HepG2 (cell line): Measurements from ENCODE around the gene CTSO. TPM values are rescaled to one million over a fixed set of nuclear protein-coding genes. Genes with fewer than 3 reads are reported as not detected.

Experiments
- CAMTA2 ChIP-seq: sonication (generic); formaldehyde crosslinking; IDR thresholded peaks from 2 replicates; pipeline ENCODE4 v1.4.0; 2020; ENCODE audit warnings: mild to moderate bottlenecking, missing genetic modification reagents, borderline replicate concordance
- CBX1 ChIP-seq: IDR thresholded peaks from one replicate; pipeline ENCODE4 v1.6.1; 2016; ENCODE audit warnings: antibody characterized with exemption, low read depth
- HOXD1 ChIP-seq: sonication (generic); formaldehyde crosslinking; IDR thresholded peaks from 2 replicates; pipeline ENCODE4 v1.5.0; 2020; ENCODE audit warnings: missing genetic modification reagents
- JUND ChIP-seq: sonication (generic); formaldehyde crosslinking; IDR thresholded peaks from 2 replicates; pipeline ENCODE4 v1.8.0; 2022; ENCODE audit warnings: mild to moderate bottlenecking, missing genetic modification reagents
- KLF12 ChIP-seq: sonication (generic); formaldehyde crosslinking; IDR thresholded peaks from 2 replicates; pipeline ENCODE4 v1.4.0; 2020; ENCODE audit warnings: missing genetic modification reagents, borderline replicate concordance
- SMAD9 ChIP-seq: sonication (generic); formaldehyde crosslinking; IDR thresholded peaks from 2 replicates; pipeline ENCODE4 v1.5.1; 2020; ENCODE audit warnings: mild to moderate bottlenecking, missing genetic modification reagents
- SOX13 ChIP-seq, 3 experiments: fragments of 450-650 bp in 1 of 3; sonication (generic) in 1 of 3; formaldehyde crosslinking in 1 of 3; IDR thresholded peaks in 2 of 3; conservative IDR thresholded peaks in 1 of 3; 2 replicates each; pipeline versions ENCODE4 v1.5.0 to v1.6.1; 2016 to 2020; ENCODE audit warnings: antibody characterized with exemption in 1 of 3, mild to moderate bottlenecking in 1 of 3, missing compliant biosample characterization in 1 of 3, missing genetic modification reagents in 1 of 3, moderate library complexity in 1 of 3
- ZBTB1 ChIP-seq: sonication (generic); formaldehyde crosslinking; IDR thresholded peaks from 2 replicates; pipeline ENCODE4 v1.4.0; 2020; ENCODE audit warnings: missing genetic modification reagents, borderline replicate concordance
- ZFP36 ChIP-seq: fragments of 150-350 bp; IDR thresholded peaks from 2 replicates; pipeline ENCODE4 v1.6.1; 2018; ENCODE audit warnings: borderline replicate concordance, low read length, low read depth; ENCODE audit not compliant: partially characterized antibody
- ZNF282 ChIP-seq: fragments of 450-650 bp; IDR thresholded peaks from 2 replicates; pipeline ENCODE4 v1.6.1; 2018; ENCODE audit not compliant: partially characterized antibody
- ZNF564 ChIP-seq: sonication (generic); formaldehyde crosslinking; IDR thresholded peaks from 2 replicates; pipeline ENCODE4 v1.8.1; 2023; ENCODE audit warnings: mild to moderate bottlenecking, missing genetic modification reagents
- ZNF891 ChIP-seq: sonication (generic); formaldehyde crosslinking; IDR thresholded peaks from 2 replicates; pipeline ENCODE4 v1.5.0; 2020; ENCODE audit warnings: mild to moderate bottlenecking, missing genetic modification reagents
- polyA plus RNA-seq, 8 experiments: library from polyadenylated mRNA; depleted of rRNA in 3 of 8; stranded (reverse) in 7 of 8; unstranded in 1 of 8; fragments of >200 nt; fragmentation: Illumina TruSeq in 4 of 8; extraction: Trizol in 4 of 8; gene quantifications; 2 replicates each; pipeline versions ENCODE4 v1.2.1 to v1.2.3, GENCODE V29; 2011 to 2016; ENCODE audit warnings: low read depth in 4 of 8, missing spikeins in 1 of 8, mixed read lengths in 1 of 8; ENCODE audit not compliant: insufficient read depth in 1 of 8
- total RNA-seq, 5 experiments: library from RNA; depleted of rRNA; stranded (reverse); fragments of >200 nt; fragmentation: Illumina TruSeq; extraction: Trizol; gene quantifications; 2 replicates each; pipeline ENCODE4 v1.2.3, GENCODE V29; 2016; ENCODE audit warnings: low read depth in 1 of 5
- TF ChIP-seq, protein P1 (sequence below): sonication (generic); formaldehyde crosslinking; IDR thresholded peaks from 2 replicates; pipeline ENCODE4 v1.9.0; 2021; ENCODE audit warnings: missing genetic modification reagents, borderline replicate concordance
- TF ChIP-seq, protein P2 (sequence below): sonication (generic); formaldehyde crosslinking; IDR thresholded peaks from 2 replicates; pipeline ENCODE4 v1.4.0; 2020; ENCODE audit warnings: mild to moderate bottlenecking, low read depth, missing genetic modification reagents
- TF ChIP-seq, protein P3 (sequence below): sonication (generic); formaldehyde crosslinking; IDR thresholded peaks from 2 replicates; pipeline ENCODE4 v1.5.1; 2020; ENCODE audit warnings: mild to moderate bottlenecking, missing genetic modification reagents
- TF ChIP-seq, protein P4 (sequence below): sonication (generic); formaldehyde crosslinking; IDR thresholded peaks from 2 replicates; pipeline ENCODE4 v1.8.0; 2022; ENCODE audit warnings: mild to moderate bottlenecking, missing genetic modification reagents

The CTSO gene
- total and polyA plus RNA-seq, 2 of the 13 experiments (the other 11 are each of a cell fraction or from before 2014, with no cell fraction given) = 0.07 to 0.17 TPM

DNA sequence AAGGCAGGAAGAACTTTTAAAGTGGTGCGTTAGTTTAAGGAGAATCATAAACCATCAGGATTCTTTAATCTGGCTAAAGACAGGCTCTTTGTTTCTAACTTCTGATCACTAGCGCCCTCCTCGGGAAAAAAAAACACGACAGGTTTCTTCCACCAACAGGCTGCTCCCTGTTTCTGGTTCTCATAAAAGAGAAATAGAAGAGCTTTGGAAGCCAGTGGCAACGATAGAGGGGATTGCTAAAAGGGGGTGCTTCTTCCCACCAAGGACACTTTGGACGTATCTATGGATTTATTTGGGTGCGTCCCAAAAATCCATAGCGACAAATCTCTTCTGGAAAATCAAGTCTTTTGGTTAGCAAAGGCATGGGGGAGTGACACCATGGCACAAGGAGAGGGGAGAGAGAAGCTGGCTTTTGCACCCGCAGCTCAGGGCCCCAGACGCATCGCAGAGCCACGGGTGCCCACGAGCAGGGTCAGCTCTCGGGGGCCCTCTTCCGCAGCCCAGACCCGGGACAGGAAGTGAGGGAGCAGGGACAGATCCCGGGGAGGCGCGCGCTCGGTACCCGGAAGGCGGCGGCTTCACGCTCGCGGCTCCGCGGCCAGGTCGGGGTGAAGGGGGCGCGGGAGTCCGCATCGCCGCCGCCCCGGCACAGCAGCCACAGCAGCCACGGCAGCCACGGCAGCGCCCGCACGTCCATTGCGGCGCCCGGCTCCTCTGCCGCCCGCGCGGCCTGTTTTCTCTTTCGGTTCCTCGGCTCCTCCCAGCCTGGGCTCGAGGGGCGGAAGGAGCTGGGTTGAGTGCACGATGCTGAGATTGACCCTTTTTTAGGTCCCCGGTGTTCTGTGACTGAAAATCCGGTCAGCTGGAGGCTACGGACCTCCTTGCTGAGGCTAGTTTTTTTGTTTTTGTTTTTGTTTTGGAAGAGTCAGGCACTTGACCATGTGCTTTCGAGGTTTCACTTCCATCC, at the start of gene CTSO (continued):
- TF ChIP-seq KLF12 (CRISPR knock-in tag) (no peak), CAMTA2 (CRISPR knock-in tag) (no peak), ZNF564 (CRISPR knock-in tag) (peak; percentile 59; the same call in 1 of the 2 replicates), ZNF891 (CRISPR knock-in tag) (no peak; the same call in 1 of the 2 replicates), JUND (CRISPR knock-in tag) (no peak), CBX1 (no peak), ZNF282 (no peak), HOXD1 (no peak), ZBTB1 (CRISPR knock-in tag) (no peak), SMAD9 (CRISPR knock-in tag) (no peak), SOX13 (IDR thresholded peaks at IDR 0.05) (no peak), SOX13 (CRISPR knock-in tag; conservative IDR thresholded peaks at IDR 0.05 in 1 of 2, IDR thresholded peaks at IDR 0.05 in 1 of 2) (0 out of 4 replicates have a peak, but pooled peaks of 1 of the 2 experiments have one; percentile 3), ZFP36 (no peak)
- TF ChIP-seq, protein P1, sequence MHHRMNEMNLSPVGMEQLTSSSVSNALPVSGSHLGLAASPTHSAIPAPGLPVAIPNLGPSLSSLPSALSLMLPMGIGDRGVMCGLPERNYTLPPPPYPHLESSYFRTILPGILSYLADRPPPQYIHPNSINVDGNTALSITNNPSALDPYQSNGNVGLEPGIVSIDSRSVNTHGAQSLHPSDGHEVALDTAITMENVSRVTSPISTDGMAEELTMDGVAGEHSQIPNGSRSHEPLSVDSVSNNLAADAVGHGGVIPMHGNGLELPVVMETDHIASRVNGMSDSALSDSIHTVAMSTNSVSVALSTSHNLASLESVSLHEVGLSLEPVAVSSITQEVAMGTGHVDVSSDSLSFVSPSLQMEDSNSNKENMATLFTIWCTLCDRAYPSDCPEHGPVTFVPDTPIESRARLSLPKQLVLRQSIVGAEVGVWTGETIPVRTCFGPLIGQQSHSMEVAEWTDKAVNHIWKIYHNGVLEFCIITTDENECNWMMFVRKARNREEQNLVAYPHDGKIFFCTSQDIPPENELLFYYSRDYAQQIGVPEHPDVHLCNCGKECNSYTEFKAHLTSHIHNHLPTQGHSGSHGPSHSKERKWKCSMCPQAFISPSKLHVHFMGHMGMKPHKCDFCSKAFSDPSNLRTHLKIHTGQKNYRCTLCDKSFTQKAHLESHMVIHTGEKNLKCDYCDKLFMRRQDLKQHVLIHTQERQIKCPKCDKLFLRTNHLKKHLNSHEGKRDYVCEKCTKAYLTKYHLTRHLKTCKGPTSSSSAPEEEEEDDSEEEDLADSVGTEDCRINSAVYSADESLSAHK (CRISPR knock-in tag) = no peak
- TF ChIP-seq, protein P2, sequence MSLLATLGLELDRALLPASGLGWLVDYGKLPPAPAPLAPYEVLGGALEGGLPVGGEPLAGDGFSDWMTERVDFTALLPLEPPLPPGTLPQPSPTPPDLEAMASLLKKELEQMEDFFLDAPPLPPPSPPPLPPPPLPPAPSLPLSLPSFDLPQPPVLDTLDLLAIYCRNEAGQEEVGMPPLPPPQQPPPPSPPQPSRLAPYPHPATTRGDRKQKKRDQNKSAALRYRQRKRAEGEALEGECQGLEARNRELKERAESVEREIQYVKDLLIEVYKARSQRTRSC (CRISPR knock-in tag) = no peak
- TF ChIP-seq, protein P3, sequence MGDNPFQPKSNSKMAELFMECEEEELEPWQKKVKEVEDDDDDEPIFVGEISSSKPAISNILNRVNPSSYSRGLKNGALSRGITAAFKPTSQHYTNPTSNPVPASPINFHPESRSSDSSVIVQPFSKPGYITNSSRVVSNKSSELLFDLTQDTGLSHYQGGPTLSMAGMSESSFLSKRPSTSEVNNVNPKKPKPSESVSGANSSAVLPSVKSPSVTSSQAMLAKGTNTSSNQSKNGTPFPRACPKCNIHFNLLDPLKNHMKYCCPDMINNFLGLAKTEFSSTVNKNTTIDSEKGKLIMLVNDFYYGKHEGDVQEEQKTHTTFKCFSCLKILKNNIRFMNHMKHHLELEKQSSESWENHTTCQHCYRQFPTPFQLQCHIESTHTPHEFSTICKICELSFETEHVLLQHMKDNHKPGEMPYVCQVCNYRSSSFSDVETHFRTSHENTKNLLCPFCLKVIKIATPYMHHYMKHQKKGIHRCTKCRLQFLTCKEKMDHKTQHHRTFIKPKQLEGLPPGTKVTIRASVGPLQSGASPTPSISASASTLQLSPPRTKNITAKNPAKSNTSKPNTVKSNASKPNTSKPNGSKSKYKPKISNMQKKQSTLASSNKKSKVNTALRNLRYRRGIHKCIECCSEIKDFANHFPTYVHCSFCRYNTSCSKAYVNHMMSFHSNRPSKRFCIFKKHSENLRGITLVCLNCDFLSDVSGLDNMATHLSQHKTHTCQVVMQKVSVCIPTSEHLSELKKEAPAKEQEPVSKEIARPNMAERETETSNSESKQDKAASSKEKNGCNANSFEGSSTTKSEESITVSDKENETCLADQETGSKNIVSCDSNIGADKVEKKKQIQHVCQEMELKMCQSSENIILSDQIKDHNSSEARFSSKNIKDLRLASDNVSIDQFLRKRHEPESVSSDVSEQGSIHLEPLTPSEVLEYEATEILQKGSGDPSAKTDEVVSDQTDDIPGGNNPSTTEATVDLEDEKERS (CRISPR knock-in tag) = no peak
- TF ChIP-seq, protein P4, sequence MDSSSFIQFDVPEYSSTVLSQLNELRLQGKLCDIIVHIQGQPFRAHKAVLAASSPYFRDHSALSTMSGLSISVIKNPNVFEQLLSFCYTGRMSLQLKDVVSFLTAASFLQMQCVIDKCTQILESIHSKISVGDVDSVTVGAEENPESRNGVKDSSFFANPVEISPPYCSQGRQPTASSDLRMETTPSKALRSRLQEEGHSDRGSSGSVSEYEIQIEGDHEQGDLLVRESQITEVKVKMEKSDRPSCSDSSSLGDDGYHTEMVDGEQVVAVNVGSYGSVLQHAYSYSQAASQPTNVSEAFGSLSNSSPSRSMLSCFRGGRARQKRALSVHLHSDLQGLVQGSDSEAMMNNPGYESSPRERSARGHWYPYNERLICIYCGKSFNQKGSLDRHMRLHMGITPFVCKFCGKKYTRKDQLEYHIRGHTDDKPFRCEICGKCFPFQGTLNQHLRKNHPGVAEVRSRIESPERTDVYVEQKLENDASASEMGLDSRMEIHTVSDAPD (CRISPR knock-in tag) = no peak
